ENCODE data around the gene VWA1.
A peak's percentile ranks its signal among the peaks of the same experiment; 100 is the strongest.
"Not testable (repeated sequence)": the region's sequence is repeated elsewhere in the genome, so short reads cannot be mapped to it uniquely, and the experiment has no call there.

The VWA1 gene

DNA sequence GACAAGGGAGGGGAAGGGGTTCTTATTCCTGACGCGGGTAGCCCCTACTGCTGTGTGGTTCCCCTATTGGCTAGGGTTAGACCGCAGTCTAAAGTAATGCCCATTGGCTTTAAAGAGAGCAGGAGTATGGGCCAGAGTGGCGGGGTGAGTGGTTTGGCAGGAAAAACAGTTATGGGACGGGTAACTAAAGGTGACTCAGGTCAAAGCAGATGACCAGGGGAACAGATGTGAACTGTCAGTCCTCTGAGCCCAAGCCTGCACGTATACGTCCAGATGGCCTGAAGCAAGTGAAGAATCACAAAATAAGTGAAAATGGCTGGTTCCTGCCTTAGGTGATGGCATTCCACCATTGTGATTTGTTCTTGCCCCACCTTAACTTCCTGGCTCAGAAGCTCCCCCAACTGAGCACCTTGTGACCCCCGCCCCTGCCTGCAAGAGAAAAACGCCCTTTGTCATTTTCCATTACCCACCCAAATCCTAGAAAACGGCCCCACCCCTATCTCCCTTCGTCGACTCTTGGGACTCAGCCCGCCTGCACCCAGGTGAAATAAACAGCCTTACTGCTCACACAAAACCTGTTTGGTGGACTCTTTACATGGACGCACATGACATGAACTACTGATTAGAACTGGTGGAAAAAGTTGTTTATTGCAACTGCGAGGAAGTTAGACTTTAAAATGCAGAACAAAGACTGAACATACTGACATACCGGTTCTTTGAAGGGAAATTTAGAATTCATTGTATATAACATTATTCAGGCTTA lies 35.3 kb downstream of the VWA1 start:
- peak overlapping the region; percentile 73 for H3K27ac ChIP-seq
- no peak for TF ChIP-seq ZFX (IDR thresholded peaks at IDR 0.05)
- TF ChIP-seq, protein P1, sequence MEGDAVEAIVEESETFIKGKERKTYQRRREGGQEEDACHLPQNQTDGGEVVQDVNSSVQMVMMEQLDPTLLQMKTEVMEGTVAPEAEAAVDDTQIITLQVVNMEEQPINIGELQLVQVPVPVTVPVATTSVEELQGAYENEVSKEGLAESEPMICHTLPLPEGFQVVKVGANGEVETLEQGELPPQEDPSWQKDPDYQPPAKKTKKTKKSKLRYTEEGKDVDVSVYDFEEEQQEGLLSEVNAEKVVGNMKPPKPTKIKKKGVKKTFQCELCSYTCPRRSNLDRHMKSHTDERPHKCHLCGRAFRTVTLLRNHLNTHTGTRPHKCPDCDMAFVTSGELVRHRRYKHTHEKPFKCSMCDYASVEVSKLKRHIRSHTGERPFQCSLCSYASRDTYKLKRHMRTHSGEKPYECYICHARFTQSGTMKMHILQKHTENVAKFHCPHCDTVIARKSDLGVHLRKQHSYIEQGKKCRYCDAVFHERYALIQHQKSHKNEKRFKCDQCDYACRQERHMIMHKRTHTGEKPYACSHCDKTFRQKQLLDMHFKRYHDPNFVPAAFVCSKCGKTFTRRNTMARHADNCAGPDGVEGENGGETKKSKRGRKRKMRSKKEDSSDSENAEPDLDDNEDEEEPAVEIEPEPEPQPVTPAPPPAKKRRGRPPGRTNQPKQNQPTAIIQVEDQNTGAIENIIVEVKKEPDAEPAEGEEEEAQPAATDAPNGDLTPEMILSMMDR (conservative IDR thresholded peaks at IDR 0.05): no peak

DNA sequence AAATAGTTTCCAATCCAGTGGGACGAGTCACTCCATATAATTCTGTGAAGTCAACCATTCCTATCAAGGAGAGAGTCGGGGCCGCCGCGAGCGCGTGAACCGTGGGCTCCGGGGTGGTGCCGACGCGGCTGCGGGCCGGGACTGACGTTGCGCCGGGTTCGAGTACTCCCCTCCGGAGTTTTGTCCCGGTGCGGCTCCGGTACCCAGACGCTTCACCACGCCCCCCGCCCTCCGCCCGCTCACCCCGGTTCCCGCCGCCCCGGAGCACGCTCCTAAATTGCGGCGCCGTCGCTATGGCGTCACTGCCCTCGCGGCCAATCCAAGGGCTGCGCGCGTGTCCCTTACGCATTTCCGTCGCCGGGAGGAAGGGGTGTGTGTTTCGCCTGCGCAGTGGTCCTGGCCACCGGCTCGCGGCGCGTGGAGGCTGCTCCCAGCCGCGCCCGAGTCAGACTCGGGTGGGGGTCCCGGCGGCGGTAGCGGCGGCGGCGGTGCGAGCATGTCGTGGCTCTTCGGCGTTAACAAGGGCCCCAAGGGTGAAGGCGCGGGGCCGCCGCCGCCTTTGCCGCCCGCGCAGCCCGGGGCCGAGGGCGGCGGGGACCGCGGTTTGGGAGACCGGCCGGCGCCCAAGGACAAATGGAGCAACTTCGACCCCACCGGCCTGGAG lies 36.0 kb downstream of the VWA1 start, which contains the start of gene ATAD3B:
Gene ATAD3B (plus strand): TSS at position 377 of the 664 bp plus-strand sequence. CDS start 120 bp downstream, at position 497.
- H3K27ac ChIP-seq: peak within 1 kb of the TSS; percentile 73
- TF ChIP-seq, protein P1 (conservative IDR thresholded peaks at IDR 0.05): no peak
- TF ChIP-seq ZFX (IDR thresholded peaks at IDR 0.05): no peak

DNA sequence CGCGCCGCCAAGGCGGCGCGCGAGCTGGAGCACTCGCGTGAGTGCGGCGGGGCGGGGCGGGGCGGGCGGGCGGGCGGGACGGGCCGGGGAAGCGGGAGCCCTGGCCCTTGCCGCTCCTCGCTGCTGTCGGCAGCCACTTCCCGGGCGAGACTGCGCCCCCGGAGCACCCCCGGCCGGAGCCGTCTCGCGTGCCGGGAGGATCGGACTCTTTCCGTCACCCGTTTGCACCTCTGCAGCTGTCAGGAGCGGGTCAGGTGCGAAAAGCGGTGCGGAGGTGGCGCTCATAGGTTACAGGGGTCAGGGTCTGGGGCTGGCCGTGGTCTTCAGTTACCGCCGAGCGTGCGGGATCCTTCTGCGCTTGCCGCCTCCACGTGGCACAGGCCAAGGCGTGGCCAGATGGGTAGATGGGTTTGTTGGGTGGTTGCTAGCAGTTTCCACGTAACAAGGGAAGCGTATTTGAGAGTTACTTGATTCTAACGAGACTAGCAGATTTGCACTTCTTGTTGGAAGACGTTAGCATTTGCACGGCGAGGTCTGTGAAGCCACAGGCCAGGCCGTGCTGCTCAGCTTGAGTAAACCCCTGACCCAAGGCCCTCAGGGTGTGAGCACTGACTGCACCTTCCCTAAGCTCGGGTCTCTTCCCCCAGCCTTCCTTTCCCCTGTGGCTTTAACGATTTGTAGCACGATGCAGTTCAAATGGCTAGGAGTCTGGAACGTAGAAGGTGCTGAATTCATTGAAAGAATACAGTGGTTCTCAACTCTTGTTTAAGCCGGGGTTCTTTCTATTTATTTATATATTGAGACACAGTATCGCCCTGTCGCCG lies 36.8 kb downstream of the VWA1 start:
- H3K27ac ChIP-seq: peak overlapping the region; percentile 73

DNA sequence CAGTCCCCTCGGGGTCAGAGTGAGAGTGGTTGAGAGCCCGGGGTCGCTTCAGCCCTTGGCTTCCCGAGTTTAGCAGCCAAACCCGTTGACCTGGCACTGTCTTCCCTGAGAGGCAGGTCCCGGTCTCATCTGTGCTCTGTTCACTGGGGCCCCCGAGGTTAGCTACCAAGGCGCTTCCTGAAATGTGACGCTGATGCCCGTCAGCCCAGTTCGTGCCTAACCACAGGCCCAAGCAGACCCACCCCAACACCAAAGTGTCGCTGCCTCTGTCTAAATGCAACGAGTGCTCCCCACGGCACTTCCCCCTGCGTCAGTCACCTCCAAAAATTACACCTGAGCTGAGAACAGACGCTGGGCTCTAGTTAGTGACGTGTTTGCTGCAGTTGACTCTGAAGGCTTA lies 40.5 kb downstream of the VWA1 start:
- not testable (repeated sequence) for H3K27ac ChIP-seq

DNA sequence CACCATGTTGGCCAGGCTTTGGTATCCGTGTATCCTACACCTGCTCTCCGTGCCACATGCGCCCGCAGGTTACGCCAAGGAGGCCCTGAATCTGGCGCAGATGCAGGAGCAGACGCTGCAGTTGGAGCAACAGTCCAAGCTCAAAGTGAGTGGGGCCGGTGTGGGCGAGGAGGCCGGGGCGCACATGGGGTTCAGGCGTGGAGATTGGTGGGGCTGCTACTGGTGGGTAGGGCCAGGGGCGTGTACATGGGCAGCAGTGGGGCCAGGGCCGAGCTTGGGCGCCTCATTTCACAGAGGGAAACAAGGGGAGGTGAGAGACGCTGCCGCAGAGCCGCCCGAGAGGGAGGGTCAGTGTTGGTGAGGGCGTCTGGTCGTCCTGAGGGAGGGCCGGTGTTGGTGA lies 41.7 kb downstream of the VWA1 start:
- TF ChIP-seq ZFX (IDR thresholded peaks at IDR 0.05): no peak
- TF ChIP-seq, protein P1 (conservative IDR thresholded peaks at IDR 0.05): no peak
- no peak overlapping the region for H3K27ac ChIP-seq

DNA sequence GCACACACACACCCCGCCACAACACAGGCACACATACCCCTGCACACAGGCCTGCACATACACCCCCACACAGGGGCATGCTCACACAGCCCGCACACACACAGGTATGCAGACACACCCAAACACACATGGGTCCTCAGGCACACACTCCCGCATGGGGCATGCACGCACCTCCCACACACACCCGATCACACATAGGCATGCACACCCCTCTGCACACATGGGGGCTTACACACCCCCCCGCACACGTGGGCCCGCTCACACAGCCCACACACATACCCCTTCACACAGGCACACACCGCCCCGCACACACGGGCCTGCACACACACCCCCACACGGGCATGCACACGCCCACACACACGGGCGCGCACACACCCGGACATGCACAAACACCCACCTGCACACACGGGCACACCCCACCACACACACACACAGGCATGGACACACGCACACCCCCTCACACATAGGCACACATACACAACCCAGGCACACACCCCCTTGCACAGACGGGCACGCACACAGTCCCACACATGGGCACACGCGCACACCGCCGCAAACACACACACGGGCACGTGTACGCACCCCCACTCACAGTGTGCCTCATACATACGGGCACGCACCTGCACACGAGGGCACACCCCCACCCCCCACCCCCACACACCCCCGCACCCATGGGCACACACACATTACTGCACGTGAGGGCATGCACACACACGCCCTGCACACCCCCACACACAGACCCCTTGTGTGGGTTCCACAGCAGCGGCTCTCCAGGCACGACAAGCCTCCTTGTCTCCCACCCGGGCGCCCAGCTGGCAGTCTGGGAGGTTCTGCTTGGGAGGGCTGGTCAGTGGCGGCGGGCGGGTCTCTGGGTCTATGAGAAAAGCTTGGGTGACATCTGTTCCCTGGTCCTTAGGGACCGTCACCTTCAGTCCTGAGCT lies 44.3 kb downstream of the VWA1 start:
- no peak overlapping the region for H3K27ac ChIP-seq
- TF ChIP-seq, protein P1 (conservative IDR thresholded peaks at IDR 0.05): no peak
- TF ChIP-seq ZFX (IDR thresholded peaks at IDR 0.05): no peak

DNA sequence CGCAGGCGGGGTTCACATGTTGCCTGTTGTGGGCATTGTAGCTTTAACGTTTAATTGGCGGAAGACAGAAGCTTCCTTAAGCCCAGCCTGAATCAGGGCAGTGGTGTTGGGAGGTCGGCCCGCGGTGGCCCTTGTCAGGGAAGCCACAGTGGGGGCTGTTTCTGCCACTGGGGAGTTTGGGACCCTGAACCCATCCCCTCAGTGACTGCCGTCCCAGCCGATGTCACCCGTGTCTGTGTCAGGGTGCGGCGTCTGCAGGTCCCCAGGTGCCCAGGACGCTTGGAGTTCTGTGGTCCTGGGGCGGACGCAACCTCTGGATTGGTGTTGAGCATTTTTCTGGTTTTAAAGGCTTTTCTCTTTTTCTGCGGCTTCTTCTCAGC lies 45.0 kb downstream of the VWA1 start:
- H3K27ac ChIP-seq: not testable (repeated sequence)

DNA sequence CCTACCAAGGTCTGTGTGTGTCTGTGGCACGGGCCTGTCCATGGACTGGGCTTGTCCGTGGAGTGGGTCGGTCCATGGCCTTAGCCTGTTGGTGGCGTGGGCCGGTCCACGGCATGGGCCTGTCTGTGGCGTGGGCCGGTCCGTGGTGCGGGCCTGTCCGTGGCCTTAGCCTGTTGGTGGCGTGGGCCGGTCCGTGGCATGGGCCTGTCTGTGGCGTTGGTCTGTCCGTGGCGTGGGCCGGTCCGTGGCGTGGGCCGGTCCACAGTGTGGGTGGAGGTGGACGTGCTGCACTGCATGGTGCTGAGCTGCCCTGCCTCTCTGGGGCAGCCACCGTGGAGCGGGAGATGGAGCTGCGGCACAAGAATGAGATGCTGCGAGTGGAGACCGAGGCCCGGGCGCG lies 46.3 kb downstream of the VWA1 start:
- not testable (repeated sequence) for H3K27ac ChIP-seq

DNA sequence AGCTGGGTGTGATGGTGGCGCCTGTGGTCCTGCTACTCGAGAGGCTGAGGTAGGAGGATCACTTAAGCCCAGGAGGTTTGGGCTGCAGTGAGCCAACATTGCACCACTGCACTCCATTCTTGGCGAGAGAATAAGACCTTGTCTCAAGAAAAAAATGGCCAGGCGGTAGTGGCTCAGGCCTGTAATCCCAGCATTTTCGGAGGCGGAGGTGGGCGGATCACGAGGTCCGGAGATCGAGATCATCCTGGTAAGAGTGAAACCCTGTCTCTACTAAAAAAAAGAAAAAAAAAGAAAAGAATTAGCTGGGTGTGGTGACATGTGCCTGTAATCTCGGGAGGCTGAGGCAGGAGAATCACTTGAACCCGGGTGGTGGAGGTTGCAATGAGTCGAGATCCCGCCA lies 47.4 kb downstream of the VWA1 start:
- H3K27ac ChIP-seq: no peak overlapping the region
- TF ChIP-seq ZFX (IDR thresholded peaks at IDR 0.05): no peak
- TF ChIP-seq, protein P1 (conservative IDR thresholded peaks at IDR 0.05): no peak
